Stimulated activated CD4-positive, alpha-beta T cell treated with anti-CD3 and anti-CD28 coated beads, Interleukin-15, amount 100 ng/mL, for 48 hours (primary cell): Measurements from ENCODE around the gene ADM2.
A peak's percentile ranks its signal among the peaks of the same experiment; 100 is the strongest.

Experiments
- DNase-seq, 2 donors: peaks; one replicate each; pipeline ENCODE4 v3.0.0-alpha.2; 2020; ENCODE audit warnings: low read depth in 2 of 2

Gene ADM2

GRCh38 chr22:50467341-50467740 is 14.0 kb upstream of the ADM2 start:
- DNase-seq: no peak

- no peak for DNase-seq
Measured at GRCh38 chr22:50467773-50468440, 13.4 kb upstream of the ADM2 start.

GRCh38 chr22:50468626-50469025 is 12.7 kb upstream of the ADM2 start:
- no peak for DNase-seq

GRCh38 chr22:50469377-50470305 is 11.7 kb upstream of the ADM2 start:
- peak; percentile 89 to 92 for DNase-seq

GRCh38 chr22:50470491-50470890 is 10.9 kb upstream of the ADM2 start:
- no peak for DNase-seq

- DNase-seq: no peak
Measured at GRCh38 chr22:50471197-50471847, 10.0 kb upstream of the ADM2 start.

- no peak for DNase-seq
Measured at GRCh38 chr22:50471962-50472361, 9.4 kb upstream of the ADM2 start.

- DNase-seq: peak in 1 of 2 donors; percentile 54
Measured at GRCh38 chr22:50473088-50473487, 8.3 kb upstream of the ADM2 start.

GRCh38 chr22:50473855-50474671 is 7.3 kb upstream of the ADM2 start:
- DNase-seq: no peak

- DNase-seq: peak; percentile 74 to 86
Measured at GRCh38 chr22:50474710-50475651, 6.4 kb upstream of the ADM2 start, which contains the start of gene SBF1. SBF1 (minus strand) TSS chr22:50475035; CDS start chr22:50474840, 195 bp downstream.

GRCh38 chr22:50475652-50476002 is 5.7 kb upstream of the ADM2 start:
- DNase-seq: no peak

- DNase-seq: no peak
Measured at GRCh38 chr22:50476868-50477267, 4.5 kb upstream of the ADM2 start.

- no peak for DNase-seq
Measured at GRCh38 chr22:50477923-50478322, 3.4 kb upstream of the ADM2 start.

GRCh38 chr22:50479721-50480120 is 1.6 kb upstream of the ADM2 start:
- no peak for DNase-seq

GRCh38 chr22:50481045-50481439 is 301 bp upstream of the ADM2 start:
- DNase-seq: no peak

GRCh38 chr22:50482107-50483074 is 1.0 kb downstream of the ADM2 start:
- DNase-seq: no peak

GRCh38 chr22:50483106-50483505 is 1.8 kb downstream of the ADM2 start:
- no peak for DNase-seq

GRCh38 chr22:50483556-50483955 is 2.2 kb downstream of the ADM2 start:
- DNase-seq: no peak
